GM12878 (cell line): ENCODE measurements around the gene CAV1.

Experiments used
- ASH2L ChIP-seq: fragments of 300-600, 200-600 bp; sonication (generic); IDR thresholded peaks from 2 replicates; pipeline ENCODE4 v1.6.1; 2017; ENCODE audit warnings: low read depth, mild to moderate bottlenecking, borderline replicate concordance
- ATF2 ChIP-seq: IDR thresholded peaks from 2 replicates; pipeline ENCODE4 v1.6.1; 2012; ENCODE audit warnings: low read length, inconsistent platforms
- BACH1 ChIP-seq: fragments of 450-650 bp; IDR thresholded peaks from 2 replicates; pipeline ENCODE4 v1.6.1; 2017; ENCODE audit warnings: mild to moderate bottlenecking, borderline replicate concordance
- CREB1 ChIP-seq: IDR thresholded peaks from 2 replicates; pipeline ENCODE4 v1.6.1; 2012; ENCODE audit warnings: low read depth, mild to moderate bottlenecking, inconsistent platforms
- CTCF ChIP-seq, 3 experiments: IDR thresholded peaks in 2 of 3; conservative IDR thresholded peaks in 1 of 3; 2 replicates each; pipeline ENCODE4 v1.5.1; 2011; ENCODE audit warnings: low read depth in 3 of 3, low read length in 3 of 3, mild to moderate bottlenecking in 3 of 3, control low read depth in 2 of 3, moderate library complexity in 2 of 3, inconsistent platforms in 1 of 3, mixed read lengths in 1 of 3; ENCODE audit not compliant: control insufficient read depth in 2 of 3, insufficient read depth in 1 of 3; ENCODE audit errors: extremely low read depth in 1 of 3
- EP300 ChIP-seq, 2 experiments: fragments of 150-350 bp in 1 of 2; IDR thresholded peaks; 2 replicates each; pipeline ENCODE4 v1.6.1; 2011 to 2012; ENCODE audit warnings: low read depth in 2 of 2, low read length in 2 of 2, borderline replicate concordance in 1 of 2, improper control_type of control experiment in 1 of 2, inconsistent platforms in 1 of 2; ENCODE audit not compliant: control insufficient read depth in 1 of 2
- EZH2 ChIP-seq: IDR thresholded peaks from 2 replicates; pipeline ENCODE4 v1.6.1; 2012; ENCODE audit warnings: low read depth, mild to moderate bottlenecking, control low read depth, inconsistent platforms, low read length, borderline replicate concordance; ENCODE audit not compliant: control insufficient read depth
- MAX ChIP-seq: IDR thresholded peaks from 2 replicates; pipeline ENCODE4 v1.6.1; 2012; ENCODE audit warnings: low read depth, low read length, improper control_type of control experiment
- POLR2AphosphoS5 ChIP-seq: IDR thresholded peaks from 2 replicates; pipeline ENCODE4 v1.6.1; 2011; ENCODE audit warnings: mild to moderate bottlenecking, low read length, inconsistent platforms
- REST ChIP-seq: IDR thresholded peaks from 2 replicates; pipeline ENCODE4 v1.6.1; 2012; ENCODE audit warnings: mild to moderate bottlenecking, low read depth, low read length
- SMAD5 ChIP-seq: IDR thresholded peaks from 2 replicates; pipeline ENCODE4 v1.6.1; 2016; ENCODE audit warnings: antibody characterized with exemption, low read depth
- SMC3 ChIP-seq: IDR thresholded peaks from 2 replicates; pipeline ENCODE4 v1.6.1; 2011; ENCODE audit warnings: low read length, improper control_type of control experiment, borderline replicate concordance
- USF2 ChIP-seq: IDR thresholded peaks from 2 replicates; pipeline ENCODE4 v1.6.1; 2011; ENCODE audit warnings: low read depth, low read length, improper control_type of control experiment, borderline replicate concordance

- TF ChIP-seq CTCF (IDR thresholded peaks at IDR 0.05 in 2 of 3, conservative IDR thresholded peaks at IDR 0.05 in 1 of 3; ENCODE audit: control insufficient read depth in 2 of 3, extremely low read depth in 1 of 3, insufficient read depth in 1 of 3, low read depth in 3 of 3, low read length in 3 of 3), result no peak
- no peak for TF ChIP-seq CREB1
- TF ChIP-seq SMAD5, result no peak
- no peak for TF ChIP-seq ATF2
- no peak for TF ChIP-seq BACH1
- TF ChIP-seq REST, result no peak
- TF ChIP-seq MAX, result no peak
- no peak for TF ChIP-seq ASH2L
- TF ChIP-seq EZH2, result no peak
- TF ChIP-seq EP300 (IDR thresholded peaks at IDR 0.05; ENCODE audit: borderline replicate concordance in 1 of 2, control insufficient read depth in 1 of 2, low read depth in 2 of 2, low read length in 2 of 2), result no peak
- no peak for TF ChIP-seq USF2
- TF ChIP-seq SMC3, result no peak
- no peak for TF ChIP-seq POLR2AphosphoS5
These were observed 14.8 kb upstream of the CAV1 start for GRCh38 chr7:116509982-116510579.
